ENCODE results near the gene RAB40C.
A peak's percentile ranks its signal among the peaks of the same experiment; 100 is the strongest.

RAB40C gene

GRCh38 chr16:649631-650030 lies 59.8 kb downstream of the RAB40C start:
- DNase-seq = no peak

- no peak for DNase-seq
Measured at GRCh38 chr16:651844-652243, 62.0 kb downstream of the RAB40C start.

- no peak for DNase-seq
Measured at GRCh38 chr16:652454-653305, 62.8 kb downstream of the RAB40C start.

GRCh38 chr16:654034-654433 lies 64.2 kb downstream of the RAB40C start:
- DNase-seq = no peak

GRCh38 chr16:657487-657886 lies 67.6 kb downstream of the RAB40C start:
- no peak for DNase-seq

GRCh38 chr16:658679-659571 lies 69.1 kb downstream of the RAB40C start:
- no peak for DNase-seq

- DNase-seq = no peak
Measured at GRCh38 chr16:659618-660017, 69.8 kb downstream of the RAB40C start.

GRCh38 chr16:660132-660458 lies 70.2 kb downstream of the RAB40C start:
- DNase-seq = no peak

- peak; percentile 56 to 65 for DNase-seq
Measured at GRCh38 chr16:660459-661183, 70.8 kb downstream of the RAB40C start.

- no peak for DNase-seq
Measured at GRCh38 chr16:661184-661821, 71.4 kb downstream of the RAB40C start.

GRCh38 chr16:662095-662494 lies 72.2 kb downstream of the RAB40C start:
- DNase-seq = no peak

GRCh38 chr16:662597-662996 lies 72.7 kb downstream of the RAB40C start:
- DNase-seq = no peak

- DNase-seq = no peak
Measured at GRCh38 chr16:666572-666971, 76.7 kb downstream of the RAB40C start.

GRCh38 chr16:667113-667779 lies 77.4 kb downstream of the RAB40C start:
- DNase-seq = no peak

GRCh38 chr16:667780-668518 lies 78.1 kb downstream of the RAB40C start, which contains the start of gene RHOT2:
Gene RHOT2 (plus strand): TSS chr16:668132. CDS start chr16:668200, 68 bp downstream.
- peak; percentile 94 to 96 for DNase-seq

GRCh38 chr16:668519-669171 lies 78.8 kb downstream of the RAB40C start:
- no peak for DNase-seq

- no peak for DNase-seq
Measured at GRCh38 chr16:669666-670065, 79.8 kb downstream of the RAB40C start.

- DNase-seq = no peak
Measured at GRCh38 chr16:670485-671352, 80.9 kb downstream of the RAB40C start.

- DNase-seq = no peak
Measured at GRCh38 chr16:671353-672131, 81.7 kb downstream of the RAB40C start.

Data from stimulated activated CD4-positive, alpha-beta T cell treated with anti-CD3 and anti-CD28 coated beads, Interleukin-2, amount 100 ng/mL, for 48 hours (primary cell).